SH-SY5Y (cell line): ENCODE measurements around the gene RCHY1.

Experiments
- GATA2 ChIP-seq: IDR thresholded peaks from 2 replicates; pipeline ENCODE4 v1.6.1; 2011; ENCODE audit warnings: mild to moderate bottlenecking, low read depth, low read length
- GATA3 ChIP-seq: IDR thresholded peaks from 2 replicates; pipeline ENCODE4 v1.6.1; 2011; ENCODE audit warnings: low read depth, mild to moderate bottlenecking, low read length, moderate library complexity

DNA sequence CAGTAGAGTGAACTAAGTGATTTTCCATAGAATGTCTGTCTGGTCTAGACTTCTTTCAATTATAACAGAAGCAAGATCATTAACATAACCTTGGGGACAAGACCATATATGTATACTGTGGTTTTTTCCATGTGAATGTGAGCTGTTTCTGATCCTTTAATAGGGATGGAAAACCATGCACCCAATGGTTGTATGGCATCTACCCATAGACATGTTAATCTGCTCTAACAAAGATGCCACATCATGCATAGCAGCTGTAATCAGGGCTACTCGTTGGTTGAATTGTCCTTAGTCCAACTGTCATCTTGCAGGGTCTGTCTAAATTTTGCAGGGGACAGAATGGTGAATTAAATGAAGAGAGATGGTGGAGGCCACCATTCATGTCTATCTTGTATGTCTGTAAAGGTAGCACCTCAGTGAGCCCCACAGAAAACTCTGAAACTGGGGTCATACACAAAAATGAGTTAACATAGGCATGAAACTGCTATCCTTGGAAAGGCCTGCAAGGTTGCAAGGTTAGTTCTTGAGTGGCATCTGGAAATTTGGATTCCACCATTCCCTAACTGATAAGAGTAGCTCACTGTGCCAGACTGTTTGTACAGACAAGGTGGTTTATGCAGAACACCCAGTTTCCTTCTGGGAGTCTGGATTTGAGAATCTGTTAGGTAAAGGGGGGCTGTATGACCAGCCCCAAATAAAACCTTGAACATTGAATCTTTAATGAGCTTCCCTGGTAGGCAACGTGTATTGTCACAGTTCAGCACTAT is 16.5 kb upstream of the RCHY1 start:
- no peak for TF ChIP-seq GATA2
- TF ChIP-seq GATA3 = no peak
